ENCODE data around the gene CCDC33.

CCDC33 gene

GRCh38 chr15:74252291-74252690 is 16.2 kb downstream of the CCDC33 start:
- H3K27ac Mint-ChIP-seq, result no peak overlapping the region
- no peaks in the 10 kb centered on the region for H3K36me3 Mint-ChIP-seq (ENCODE audit: low read depth)
- peaks cover 5% of the 10 kb centered on the region for H3K27me3 Mint-ChIP-seq (ENCODE audit: low read depth)
- H3K9me3 Mint-ChIP-seq, result no peaks in the 10 kb centered on the region
- no peak overlapping the region for H3K4me3 Mint-ChIP-seq
- DNase-seq (ENCODE audit: low spot score), result no peak
- H3K4me1 Mint-ChIP-seq (ENCODE audit: low read depth), result no peaks in the 10 kb centered on the region

DNA sequence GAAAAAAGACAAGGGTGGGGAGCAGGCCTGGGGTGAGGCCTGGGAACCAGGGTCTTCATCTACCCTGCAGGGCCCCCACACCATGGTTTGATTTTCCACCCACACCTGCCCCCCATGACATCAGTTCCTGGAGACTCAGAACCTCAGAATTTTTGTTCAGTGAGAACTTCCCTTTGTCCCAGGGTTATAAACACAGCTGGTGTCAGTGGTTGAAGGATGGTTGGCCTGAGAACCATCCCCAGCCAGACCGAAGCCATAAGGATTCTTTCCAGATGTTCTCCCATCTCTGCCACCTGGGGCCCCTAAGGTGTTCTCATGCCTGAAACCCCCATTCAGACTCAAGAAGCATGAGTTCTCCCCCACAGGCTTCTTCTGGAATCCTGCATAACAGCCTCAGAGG is 16.6 kb downstream of the CCDC33 start:
- no peaks in the 10 kb centered on the region for H3K9me3 Mint-ChIP-seq
- no peaks in the 10 kb centered on the region for H3K36me3 Mint-ChIP-seq (ENCODE audit: low read depth)
- peaks cover 5% of the 10 kb centered on the region for H3K27me3 Mint-ChIP-seq (ENCODE audit: low read depth)
- DNase-seq (ENCODE audit: low spot score), result no peak
- H3K4me1 Mint-ChIP-seq (ENCODE audit: low read depth), result no peaks in the 10 kb centered on the region
- H3K4me3 Mint-ChIP-seq, result no peak overlapping the region
- H3K27ac Mint-ChIP-seq, result no peak overlapping the region

DNA sequence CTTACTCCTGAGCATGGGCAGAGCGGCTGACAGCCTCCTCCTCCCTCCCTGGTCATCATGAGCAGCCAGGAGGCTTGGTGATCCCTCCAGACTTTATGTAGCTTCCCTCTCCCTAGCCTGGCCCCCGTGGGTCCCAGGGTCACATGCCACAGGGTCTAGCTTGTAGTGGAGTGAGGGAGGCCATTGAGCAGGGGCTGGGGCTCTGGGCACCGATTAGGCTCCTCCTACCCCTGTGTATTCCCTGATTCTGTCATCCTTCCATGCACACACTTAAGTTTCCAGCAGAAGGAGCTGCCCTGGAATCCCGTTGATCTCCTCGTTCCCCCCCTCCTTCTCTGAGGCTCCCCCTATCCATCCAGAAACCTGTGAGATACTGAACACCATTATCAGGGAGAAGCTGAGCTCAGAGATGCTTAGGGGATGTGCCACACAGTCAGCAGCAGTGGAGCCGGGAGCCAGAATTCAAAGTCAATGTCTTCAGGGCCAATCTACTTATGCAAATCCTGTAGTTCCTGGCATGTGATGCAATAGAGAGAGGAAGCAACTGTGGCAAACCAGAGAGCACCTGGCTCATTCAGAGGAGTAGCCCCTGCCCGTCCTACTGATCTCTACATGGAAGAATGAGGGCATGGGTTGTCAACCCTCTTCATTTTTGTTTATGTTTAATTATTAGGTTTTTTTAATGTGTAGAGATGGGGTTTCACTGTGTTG is 17.2 kb downstream of the CCDC33 start:
- H3K27ac Mint-ChIP-seq, result no peak overlapping the region
- no peaks in the 10 kb centered on the region for H3K36me3 Mint-ChIP-seq (ENCODE audit: low read depth)
- peaks cover 5% of the 10 kb centered on the region for H3K27me3 Mint-ChIP-seq (ENCODE audit: low read depth)
- no peak for DNase-seq (ENCODE audit: low spot score)
- no peaks in the 10 kb centered on the region for H3K9me3 Mint-ChIP-seq
- no peaks in the 10 kb centered on the region for H3K4me1 Mint-ChIP-seq (ENCODE audit: low read depth)
- H3K4me3 Mint-ChIP-seq, result no peak overlapping the region

GRCh38 chr15:74257105-74257504 is 21.0 kb downstream of the CCDC33 start:
- Mint-ChIP-seq H3K4me1 (ENCODE audit: low read depth) (no peaks in the 10 kb centered on the region), H3K27me3 (ENCODE audit: low read depth) (peaks cover 3% of the 10 kb centered on the region), H3K4me3 (no peak overlapping the region)

DNA sequence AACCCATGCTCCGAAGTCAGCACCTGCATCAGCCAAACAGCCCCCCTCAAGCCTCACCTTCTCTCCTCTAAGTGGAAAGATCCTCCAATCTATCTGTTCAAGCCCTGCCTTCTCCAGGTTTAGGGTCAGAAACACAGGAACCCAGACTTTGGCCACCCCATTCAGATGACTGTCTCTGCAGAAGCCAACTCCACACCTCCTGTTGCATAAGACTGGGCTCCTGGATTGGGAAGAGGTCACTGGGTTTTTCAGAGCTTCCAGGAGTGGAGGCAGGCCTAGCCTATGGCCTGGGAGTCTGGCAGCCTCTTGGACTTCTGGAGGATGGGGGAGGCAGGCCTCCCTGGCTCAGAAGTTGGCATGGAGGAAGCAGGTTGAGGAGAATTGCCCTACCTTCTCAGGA is 21.5 kb downstream of the CCDC33 start:
- Mint-ChIP-seq H3K27me3 (ENCODE audit: low read depth) (peaks cover 3% of the 10 kb centered on the region), H3K36me3 (ENCODE audit: low read depth) (no peaks in the 10 kb centered on the region), H3K27ac (no peak overlapping the region), H3K4me1 (ENCODE audit: low read depth) (no peaks in the 10 kb centered on the region), H3K9me3 (no peaks in the 10 kb centered on the region), H3K4me3 (no peak overlapping the region)
- no peak for DNase-seq (ENCODE audit: low spot score)

More at GRCh38 chr15:74257105-74257504, 21.0 kb downstream of the CCDC33 start:
- H3K27ac Mint-ChIP-seq, result no peak overlapping the region
- H3K9me3 Mint-ChIP-seq, result no peaks in the 10 kb centered on the region
- H3K36me3 Mint-ChIP-seq (ENCODE audit: low read depth), result no peaks in the 10 kb centered on the region
- DNase-seq (ENCODE audit: low spot score), result no peak

GRCh38 chr15:74258456-74259291 is 22.5 kb downstream of the CCDC33 start:
- no peaks in the 10 kb centered on the region for H3K36me3 Mint-ChIP-seq (ENCODE audit: low read depth)
- no peaks in the 10 kb centered on the region for H3K9me3 Mint-ChIP-seq
- peaks cover 3% of the 10 kb centered on the region for H3K27me3 Mint-ChIP-seq (ENCODE audit: low read depth)
- no peak overlapping the region for H3K27ac Mint-ChIP-seq
- no peak for DNase-seq (ENCODE audit: low spot score)
- H3K4me1 Mint-ChIP-seq (ENCODE audit: low read depth), result no peaks in the 10 kb centered on the region
- no peak overlapping the region for H3K4me3 Mint-ChIP-seq

DNA sequence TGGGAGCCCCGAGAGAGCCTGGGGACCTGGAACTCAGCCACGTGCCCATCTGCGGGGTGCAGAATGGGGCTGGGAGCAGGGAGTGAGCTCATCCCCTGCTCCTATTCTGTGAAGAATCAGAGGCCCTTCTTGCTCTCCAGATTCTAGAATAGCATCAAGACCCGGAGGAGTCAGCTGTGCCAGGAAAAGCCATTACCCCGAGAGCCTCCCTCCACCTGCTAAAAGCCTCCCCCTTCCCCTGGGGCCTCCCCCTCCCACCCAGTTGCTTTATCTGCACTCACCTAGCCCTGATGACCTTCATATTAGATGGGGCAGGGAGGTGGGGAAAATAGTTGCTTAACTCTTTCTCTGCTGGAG is 23.1 kb downstream of the CCDC33 start:
- Mint-ChIP-seq H3K4me1 (ENCODE audit: low read depth) (no peaks in the 10 kb centered on the region), H3K27ac (no peak overlapping the region), H3K4me3 (no peak overlapping the region), H3K36me3 (ENCODE audit: low read depth) (no peaks in the 10 kb centered on the region), H3K27me3 (ENCODE audit: low read depth) (peaks cover 3% of the 10 kb centered on the region), H3K9me3 (no peaks in the 10 kb centered on the region)
- DNase-seq (ENCODE audit: low spot score), result no peak

GRCh38 chr15:74259821-74260607 is 23.9 kb downstream of the CCDC33 start:
- no peak for DNase-seq (ENCODE audit: low spot score)
- Mint-ChIP-seq H3K36me3 (ENCODE audit: low read depth) (no peaks in the 10 kb centered on the region), H3K4me1 (ENCODE audit: low read depth) (no peaks in the 10 kb centered on the region), H3K4me3 (no peak overlapping the region), H3K27me3 (ENCODE audit: low read depth) (no peaks in the 10 kb centered on the region), H3K27ac (no peak overlapping the region), H3K9me3 (no peaks in the 10 kb centered on the region)

DNA sequence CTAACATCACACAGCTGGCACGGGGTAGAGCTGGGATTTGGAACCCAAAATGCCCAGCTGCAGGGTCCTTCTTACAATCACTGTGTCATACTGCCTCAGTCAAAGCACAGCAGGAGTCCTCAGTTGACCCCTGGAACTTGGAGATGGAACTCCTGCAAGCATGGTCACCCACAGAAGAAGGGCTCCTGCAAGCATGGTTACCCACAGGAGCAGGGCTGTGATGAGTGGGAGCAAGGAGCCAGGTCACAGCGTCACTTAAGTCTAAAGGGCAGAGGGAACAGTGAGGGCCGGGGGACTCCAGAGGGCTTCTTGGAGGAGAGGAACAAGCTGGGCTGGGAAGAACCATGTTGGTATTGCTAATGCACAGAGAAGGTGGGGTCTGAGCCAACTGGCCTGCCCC is 24.9 kb downstream of the CCDC33 start:
- Mint-ChIP-seq H3K36me3 (ENCODE audit: low read depth) (no peaks in the 10 kb centered on the region), H3K9me3 (no peaks in the 10 kb centered on the region), H3K27ac (no peak overlapping the region), H3K4me1 (ENCODE audit: low read depth) (no peaks in the 10 kb centered on the region), H3K4me3 (no peak overlapping the region), H3K27me3 (ENCODE audit: low read depth) (no peaks in the 10 kb centered on the region)
- no peak for DNase-seq (ENCODE audit: low spot score)

DNA sequence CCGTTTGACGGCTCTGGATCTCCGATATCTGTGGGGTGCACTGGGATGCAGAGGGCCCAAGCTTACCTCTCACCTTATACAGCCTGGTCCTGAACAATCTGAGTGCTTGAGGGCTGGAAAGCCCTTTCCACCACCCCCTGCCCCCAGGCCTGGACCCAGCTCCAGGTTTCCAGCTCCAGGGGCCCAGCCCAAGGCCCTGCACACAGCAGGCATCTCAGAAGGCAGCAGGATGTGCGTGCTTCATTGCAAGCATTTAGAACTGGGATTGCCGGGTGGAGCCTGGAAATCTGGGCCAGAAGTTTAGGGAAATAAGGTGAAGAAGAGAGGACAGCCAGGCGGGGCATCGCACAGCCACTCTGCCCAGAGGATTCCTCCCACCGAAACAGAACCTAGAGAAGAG is 25.6 kb downstream of the CCDC33 start:
- no peak for DNase-seq (ENCODE audit: low spot score)
- Mint-ChIP-seq H3K9me3 (no peaks in the 10 kb centered on the region), H3K36me3 (ENCODE audit: low read depth) (no peaks in the 10 kb centered on the region), H3K27me3 (ENCODE audit: low read depth) (no peaks in the 10 kb centered on the region), H3K4me3 (no peak overlapping the region), H3K4me1 (ENCODE audit: low read depth) (no peaks in the 10 kb centered on the region), H3K27ac (no peak overlapping the region)

DNA sequence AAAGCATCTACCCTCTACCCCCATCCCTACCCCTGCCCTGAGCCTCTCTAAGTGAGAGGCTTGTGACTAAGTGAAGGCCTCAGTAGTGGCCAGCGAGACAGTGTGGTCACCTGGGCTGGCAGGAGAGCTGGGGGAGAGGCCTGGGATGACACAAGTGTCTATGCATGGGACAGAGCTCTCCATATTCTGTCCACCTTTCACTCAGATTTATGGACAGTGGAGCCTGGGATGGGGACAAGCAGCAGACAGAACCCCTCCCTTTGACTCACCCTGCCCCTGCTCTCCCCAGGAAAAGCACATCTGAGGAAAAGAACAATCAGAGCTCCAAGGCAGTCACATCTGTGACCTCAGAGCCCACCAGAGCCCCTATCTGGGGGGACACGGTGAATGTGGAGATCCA is 26.0 kb downstream of the CCDC33 start:
- Mint-ChIP-seq H3K4me1 (ENCODE audit: low read depth) (no peaks in the 10 kb centered on the region), H3K9me3 (no peaks in the 10 kb centered on the region), H3K27ac (no peak overlapping the region), H3K4me3 (no peak overlapping the region), H3K27me3 (ENCODE audit: low read depth) (no peaks in the 10 kb centered on the region), H3K36me3 (ENCODE audit: low read depth) (no peaks in the 10 kb centered on the region)
- DNase-seq (ENCODE audit: low spot score), result no peak

DNA sequence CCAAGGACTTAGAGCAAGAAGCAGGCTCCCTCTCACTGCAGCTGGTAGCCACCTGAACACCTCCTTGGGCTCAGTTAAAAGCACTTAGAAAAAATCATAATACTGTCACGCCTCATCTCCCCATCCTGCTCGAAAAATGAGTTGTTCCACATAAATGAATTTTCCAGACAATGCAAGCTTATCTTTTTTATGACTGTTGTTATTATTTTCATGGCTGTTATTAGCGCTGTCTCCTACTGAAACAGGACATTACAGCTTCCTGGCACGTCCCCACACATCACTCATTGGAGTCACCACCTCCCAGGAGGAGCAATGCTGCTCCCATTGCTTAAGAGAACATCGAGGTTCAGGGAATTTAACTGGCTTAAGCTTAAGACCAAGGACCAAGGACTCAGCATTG is 26.5 kb downstream of the CCDC33 start:
- no peaks in the 10 kb centered on the region for H3K27me3 Mint-ChIP-seq (ENCODE audit: low read depth)

GRCh38 chr15:74263466-74263865 is 27.3 kb downstream of the CCDC33 start:
- H3K9me3 Mint-ChIP-seq, result no peaks in the 10 kb centered on the region
- DNase-seq (ENCODE audit: low spot score), result no peak
- H3K4me3 Mint-ChIP-seq, result no peak overlapping the region
- no peaks in the 10 kb centered on the region for H3K27me3 Mint-ChIP-seq (ENCODE audit: low read depth)
- no peak overlapping the region for H3K27ac Mint-ChIP-seq
- no peaks in the 10 kb centered on the region for H3K4me1 Mint-ChIP-seq (ENCODE audit: low read depth)
- no peaks in the 10 kb centered on the region for H3K36me3 Mint-ChIP-seq (ENCODE audit: low read depth)

More for the DNA sequence above, 26.5 kb downstream of the CCDC33 start:
- DNase-seq (ENCODE audit: low spot score), result no peak
- no peaks in the 10 kb centered on the region for H3K36me3 Mint-ChIP-seq (ENCODE audit: low read depth)
- no peaks in the 10 kb centered on the region for H3K9me3 Mint-ChIP-seq
- no peak overlapping the region for H3K4me3 Mint-ChIP-seq
- H3K27ac Mint-ChIP-seq, result no peak overlapping the region
- no peaks in the 10 kb centered on the region for H3K4me1 Mint-ChIP-seq (ENCODE audit: low read depth)

DNA sequence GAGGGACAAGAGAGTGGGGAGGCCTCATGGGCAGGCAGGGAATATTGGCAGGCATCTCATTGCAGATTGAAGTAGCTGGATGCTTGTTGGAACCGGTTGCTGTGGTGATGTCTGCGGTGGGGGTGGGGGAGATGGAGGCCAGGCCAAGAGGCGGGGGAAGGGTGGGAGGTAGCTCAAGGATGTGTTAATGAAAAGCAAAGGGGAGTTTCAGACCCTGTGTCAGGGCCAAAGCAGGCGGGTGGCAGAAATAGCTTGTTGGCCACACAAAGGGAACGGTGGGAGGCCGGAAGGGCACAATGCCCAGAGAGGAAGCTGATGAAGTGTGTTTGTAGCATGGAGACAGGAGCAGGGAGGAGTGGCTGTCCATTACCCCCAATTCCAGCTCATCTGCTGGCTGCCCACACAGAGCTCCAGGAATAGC is 28.0 kb downstream of the CCDC33 start:
- Mint-ChIP-seq H3K4me3 (no peak overlapping the region), H3K36me3 (ENCODE audit: low read depth) (no peaks in the 10 kb centered on the region), H3K27ac (no peak overlapping the region), H3K27me3 (ENCODE audit: low read depth) (no peaks in the 10 kb centered on the region), H3K4me1 (ENCODE audit: low read depth) (no peaks in the 10 kb centered on the region), H3K9me3 (no peaks in the 10 kb centered on the region)
- DNase-seq (ENCODE audit: low spot score), result no peak

All from T-helper 2 cell treated with Interferon-gamma antibody and Interleukin-4, amounts not matched to agents 5 μg/mL and 100 μg/mL, for 36 hours (primary cell).